Activated naive CD8-positive, alpha-beta T cell treated with anti-CD3 and anti-CD28 coated beads, Interleukin-2, amount 50 U/mL, for 24 hours (primary cell): ENCODE data around the gene SLC44A4.
"Not testable (repeated sequence)": the region's sequence is repeated elsewhere in the genome, so short reads cannot be mapped to it uniquely, and the experiment has no call there.

Experiments used
- ATAC-seq: fragments of 150-1000 bp; cut with Tn5 transposase; one replicate; pipeline ENCODE4 v1.10.0; 2021
- DNase-seq: peaks from one replicate; pipeline ENCODE4 v3.0.0; 2021
- H3K27ac Mint-ChIP-seq: one replicate; pipeline ENCODE4 v1.8.0; 2021; ENCODE audit warnings: mild to moderate bottlenecking, mixed read lengths
- H3K27me3 Mint-ChIP-seq: one replicate; pipeline ENCODE4 v1.8.0; 2021; ENCODE audit warnings: mixed read lengths
- H3K36me3 Mint-ChIP-seq: one replicate; pipeline ENCODE4 v1.8.0; 2021; ENCODE audit warnings: low read depth, mixed read lengths
- H3K4me1 Mint-ChIP-seq: one replicate; pipeline ENCODE4 v1.8.0; 2021; ENCODE audit warnings: mixed read lengths
- H3K4me3 Mint-ChIP-seq: one replicate; pipeline ENCODE4 v1.8.0; 2021; ENCODE audit warnings: mild to moderate bottlenecking, moderate library complexity, mixed read lengths
- H3K9me3 Mint-ChIP-seq: one replicate; pipeline ENCODE4 v1.8.0; 2021; ENCODE audit warnings: mixed read lengths

The SLC44A4 gene

GRCh38 chr6:31877651-31878161 is 1.1 kb downstream of the SLC44A4 start:
- ATAC-seq (peak; percentile 26), DNase-seq (no peak)
- H3K36me3 Mint-ChIP-seq: peaks cover 11% of the 10 kb centered on the region
- H3K27me3 Mint-ChIP-seq: no peaks in the 10 kb centered on the region
- H3K27ac Mint-ChIP-seq: no peak overlapping the region
- no peaks in the 10 kb centered on the region for H3K9me3 Mint-ChIP-seq
- H3K4me3 Mint-ChIP-seq: no peak overlapping the region
- no peaks in the 10 kb centered on the region for H3K4me1 Mint-ChIP-seq

- Mint-ChIP-seq H3K4me3 (no peak overlapping the region), H3K27ac (no peak overlapping the region), H3K36me3 (peaks cover 11% of the 10 kb centered on the region), H3K27me3 (no peaks in the 10 kb centered on the region), H3K9me3 (no peaks in the 10 kb centered on the region), H3K4me1 (no peaks in the 10 kb centered on the region)
- DNase-seq (no peak), ATAC-seq (no peak)
These were observed 1.6 kb downstream of the SLC44A4 start for GRCh38 chr6:31877125-31877650.

GRCh38 chr6:31876357-31876756 is 2.4 kb downstream of the SLC44A4 start:
- Mint-ChIP-seq H3K4me3 (no peak overlapping the region), H3K36me3 (peaks cover 7% of the 10 kb centered on the region), H3K27me3 (peaks cover 2% of the 10 kb centered on the region), H3K27ac (no peak overlapping the region), H3K4me1 (no peaks in the 10 kb centered on the region), H3K9me3 (no peaks in the 10 kb centered on the region)
- DNase-seq: no peak
- no peak for ATAC-seq

- Mint-ChIP-seq H3K36me3 (peaks cover 2% of the 10 kb centered on the region), H3K4me3 (no peak overlapping the region), H3K4me1 (no peaks in the 10 kb centered on the region), H3K27me3 (peaks cover 2% of the 10 kb centered on the region), H3K27ac (no peak overlapping the region), H3K9me3 (no peaks in the 10 kb centered on the region)
- no peak for DNase-seq
- no peak for ATAC-seq
These were observed 2.9 kb downstream of the SLC44A4 start for GRCh38 chr6:31875877-31876276.

- Mint-ChIP-seq H3K4me1 (no peaks in the 10 kb centered on the region), H3K36me3 (no peaks in the 10 kb centered on the region), H3K4me3 (no peak overlapping the region), H3K27me3 (peaks cover 2% of the 10 kb centered on the region), H3K9me3 (no peaks in the 10 kb centered on the region), H3K27ac (no peak overlapping the region)
- DNase-seq (no peak), ATAC-seq (no peak)
These were observed 3.8 kb downstream of the SLC44A4 start for GRCh38 chr6:31874836-31875572.

GRCh38 chr6:31874084-31874670 is 4.6 kb downstream of the SLC44A4 start:
- Mint-ChIP-seq H3K4me1 (no peaks in the 10 kb centered on the region), H3K27me3 (peaks cover 3% of the 10 kb centered on the region), H3K36me3 (no peaks in the 10 kb centered on the region), H3K27ac (no peak overlapping the region), H3K9me3 (no peaks in the 10 kb centered on the region), H3K4me3 (no peak overlapping the region)
- no peak for ATAC-seq
- DNase-seq: no peak

- DNase-seq (no peak), ATAC-seq (no peak)
- Mint-ChIP-seq H3K27me3 (peaks cover 3% of the 10 kb centered on the region), H3K27ac (no peak overlapping the region), H3K9me3 (no peaks in the 10 kb centered on the region), H3K4me3 (no peak overlapping the region), H3K36me3 (no peaks in the 10 kb centered on the region), H3K4me1 (no peaks in the 10 kb centered on the region)
These were observed 7.6 kb downstream of the SLC44A4 start for GRCh38 chr6:31871046-31871659.

- Mint-ChIP-seq H3K27me3 (peaks cover 3% of the 10 kb centered on the region), H3K36me3 (no peaks in the 10 kb centered on the region)
- no peak for ATAC-seq
These were observed 8.3 kb downstream of the SLC44A4 start for GRCh38 chr6:31870385-31870921.

GRCh38 chr6:31869343-31869742 is 9.5 kb downstream of the SLC44A4 start:
- no peaks in the 10 kb centered on the region for H3K9me3 Mint-ChIP-seq
- no peak overlapping the region for H3K4me3 Mint-ChIP-seq
- no peaks in the 10 kb centered on the region for H3K36me3 Mint-ChIP-seq
- peaks cover 9% of the 10 kb centered on the region for H3K4me1 Mint-ChIP-seq
- DNase-seq: no peak
- no peak for ATAC-seq
- H3K27me3 Mint-ChIP-seq: peaks cover 3% of the 10 kb centered on the region
- H3K27ac Mint-ChIP-seq: no peak overlapping the region

More at GRCh38 chr6:31870385-31870921, 8.3 kb downstream of the SLC44A4 start:
- Mint-ChIP-seq H3K4me1 (no peaks in the 10 kb centered on the region), H3K27ac (no peak overlapping the region), H3K9me3 (no peaks in the 10 kb centered on the region), H3K4me3 (no peak overlapping the region)
- no peak for DNase-seq

GRCh38 chr6:31868658-31868971 is 10.2 kb downstream of the SLC44A4 start:
- not testable (repeated sequence) for H3K4me3 Mint-ChIP-seq, H3K27me3 Mint-ChIP-seq, H3K27ac Mint-ChIP-seq, H3K9me3 Mint-ChIP-seq, H3K36me3 Mint-ChIP-seq, ATAC-seq, DNase-seq
- peaks cover 15% of the 10 kb centered on the region for H3K4me1 Mint-ChIP-seq

GRCh38 chr6:31865205-31866118 is 13.3 kb downstream of the SLC44A4 start:
- DNase-seq (peak; percentile 12), ATAC-seq (peak; percentile 11)
- Mint-ChIP-seq H3K4me3 (no peak overlapping the region), H3K27ac (peak overlapping the region; percentile 37), H3K36me3 (peaks cover 4% of the 10 kb centered on the region), H3K9me3 (no peaks in the 10 kb centered on the region), H3K4me1 (peaks cover 38% of the 10 kb centered on the region), H3K27me3 (peaks cover 4% of the 10 kb centered on the region)

- Mint-ChIP-seq H3K36me3 (peaks cover 4% of the 10 kb centered on the region), H3K27me3 (peaks cover 4% of the 10 kb centered on the region), H3K27ac (peak overlapping the region; percentile 37), H3K9me3 (no peaks in the 10 kb centered on the region), H3K4me1 (peaks cover 38% of the 10 kb centered on the region), H3K4me3 (no peak overlapping the region)
- DNase-seq (no peak), ATAC-seq (no peak)
These were observed 14.0 kb downstream of the SLC44A4 start for GRCh38 chr6:31864818-31865204.

GRCh38 chr6:31864123-31864562 is 14.7 kb downstream of the SLC44A4 start:
- Mint-ChIP-seq H3K4me1 (peaks cover 38% of the 10 kb centered on the region), H3K4me3 (peak overlapping the region; percentile 90), H3K27ac (peak overlapping the region; percentile 96)
- not testable (repeated sequence) for H3K9me3 Mint-ChIP-seq, H3K27me3 Mint-ChIP-seq, H3K36me3 Mint-ChIP-seq, ATAC-seq
- peak; percentile 20 for DNase-seq
